PFSK-1 (cell line): ENCODE results near the gene ANOS1.

Experiments used
- FOXP2 ChIP-seq: optimal IDR thresholded peaks from 2 replicates; pipeline ENCODE3; 2011; ENCODE audit warnings: borderline replicate concordance, control low read depth, inconsistent platforms; ENCODE audit not compliant: insufficient read depth; ENCODE audit errors: extremely low read length, extremely low read depth
- POLR2AphosphoS5 ChIP-seq: IDR thresholded peaks from 2 replicates; pipeline ENCODE4 v1.6.1; 2012; ENCODE audit warnings: low read depth, mild to moderate bottlenecking, control low read depth, low read length, moderate library complexity
- SIN3A ChIP-seq: IDR thresholded peaks from 2 replicates; pipeline ENCODE4 v1.6.1; 2012; ENCODE audit warnings: mild to moderate bottlenecking, low read length, moderate library complexity, borderline replicate concordance; ENCODE audit not compliant: insufficient read depth
- TAF1 ChIP-seq: IDR thresholded peaks from 2 replicates; pipeline ENCODE4 v1.6.1; 2012; ENCODE audit warnings: low read length, control low read depth, borderline replicate concordance; ENCODE audit not compliant: insufficient read depth

DNA sequence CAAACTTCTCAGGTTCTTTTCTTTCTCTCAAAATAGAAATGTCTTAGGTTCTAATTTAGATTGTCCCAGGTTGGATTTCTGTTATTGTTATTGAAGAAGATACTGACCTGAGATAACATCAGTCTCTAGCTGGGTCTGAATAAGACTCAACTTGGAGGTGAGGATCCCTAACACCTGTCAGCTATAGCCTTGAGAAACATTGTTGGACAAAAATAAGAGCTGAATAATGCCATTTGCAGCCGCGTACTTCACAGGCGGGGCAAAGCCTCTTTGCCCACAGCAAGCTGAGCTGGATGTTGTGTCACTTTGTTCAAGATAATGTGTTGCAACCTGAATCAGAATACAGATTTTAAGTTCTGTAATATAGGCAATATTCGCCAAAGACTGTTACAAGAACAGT lies 231.7 kb downstream of the ANOS1 start:
- no peak for TF ChIP-seq POLR2AphosphoS5
- TF ChIP-seq SIN3A = no peak
- no peak for TF ChIP-seq TAF1
- no peak for TF ChIP-seq FOXP2
